DOHH2 (cell line): ENCODE measurements around the gene CEACAM21.
A peak's percentile ranks its signal among the peaks of the same experiment; 100 is the strongest.

Experiments used
- H3F3A ChIP-seq: fragments of 200-600 bp; sonication (generic), shearing (Covaris generic); 2 replicates; pipeline ENCODE4 v1.6.0; 2016; ENCODE audit warnings: antibody characterized with exemption, mild to moderate bottlenecking; ENCODE audit not compliant: control insufficient read depth, insufficient read depth
- H3K27ac ChIP-seq: fragments of 200-600 bp; sonication (generic); 2 replicates; pipeline ENCODE4 v1.5.1; 2014; ENCODE audit warnings: low read depth, mild to moderate bottlenecking, low read length, moderate library complexity
- H3K27me3 ChIP-seq: fragments of 200-600 bp; sonication (generic); 2 replicates; pipeline ENCODE4 v1.6.1; 2014; ENCODE audit warnings: mild to moderate bottlenecking, low read length, mixed read lengths; ENCODE audit not compliant: control insufficient read depth
- H3K36me3 ChIP-seq: fragments of 200-600 bp; sonication (generic); 2 replicates; pipeline ENCODE4 v1.6.1; 2014; ENCODE audit warnings: mild to moderate bottlenecking, low read length, moderate library complexity, mixed read lengths; ENCODE audit not compliant: control insufficient read depth
- H3K4me1 ChIP-seq: fragments of 200-600 bp; sonication (generic); 2 replicates; pipeline ENCODE4 v1.6.1; 2014; ENCODE audit warnings: mild to moderate bottlenecking, low read length, mixed read lengths; ENCODE audit not compliant: control insufficient read depth
- H3K4me2 ChIP-seq: fragments of 200-600 bp; sonication (generic); 2 replicates; pipeline ENCODE4 v1.6.0; 2014; ENCODE audit warnings: mild to moderate bottlenecking, low read length, moderate library complexity
- H3K4me3 ChIP-seq: fragments of 200-600 bp; sonication (generic); 2 replicates; pipeline ENCODE4 v1.5.1; 2014; ENCODE audit warnings: mild to moderate bottlenecking, low read length, mixed read lengths
- H3K79me2 ChIP-seq: fragments of 200-600 bp; sonication (generic); 2 replicates; pipeline ENCODE4 v1.6.1; 2014; ENCODE audit warnings: mild to moderate bottlenecking, low read length, mixed read lengths; ENCODE audit not compliant: control insufficient read depth
- H3K9me2 ChIP-seq: fragments of 200-600 bp; sonication (generic); replicated peaks from 2 replicates; pipeline ENCODE4 v1.6.1; 2014; ENCODE audit warnings: mild to moderate bottlenecking, low read length, mixed read lengths; ENCODE audit not compliant: control insufficient read depth
- H3K9me3 ChIP-seq: fragments of 200-600 bp; sonication (generic); 2 replicates; pipeline ENCODE4 v1.6.1; 2014; ENCODE audit warnings: antibody characterized with exemption, low read length, mixed read lengths; ENCODE audit not compliant: control insufficient read depth, insufficient read depth
- H4K20me1 ChIP-seq: fragments of 200-600 bp; sonication (generic); 2 replicates; pipeline ENCODE4 v1.6.0; 2014; ENCODE audit warnings: low read depth, mild to moderate bottlenecking, antibody characterized with exemption, low read length, moderate library complexity; ENCODE audit not compliant: control insufficient read depth, insufficient read depth
- CTCF ChIP-seq: fragments of 200-600 bp; sonication (generic); IDR thresholded peaks from one replicate; pipeline ENCODE4 v1.5.1; 2014; ENCODE audit warnings: antibody characterized with exemption, mild to moderate bottlenecking, low read depth, low read length; ENCODE audit not compliant: poor library complexity, severe bottlenecking
- EZH2phosphoT487 ChIP-seq: fragments of 200-600 bp; sonication (generic); IDR thresholded peaks from 2 replicates; pipeline ENCODE4 v1.6.1; 2017; ENCODE audit warnings: borderline replicate concordance, mild to moderate bottlenecking, antibody characterized with exemption, low read length, moderate library complexity, mixed read lengths

CEACAM21 gene

DNA sequence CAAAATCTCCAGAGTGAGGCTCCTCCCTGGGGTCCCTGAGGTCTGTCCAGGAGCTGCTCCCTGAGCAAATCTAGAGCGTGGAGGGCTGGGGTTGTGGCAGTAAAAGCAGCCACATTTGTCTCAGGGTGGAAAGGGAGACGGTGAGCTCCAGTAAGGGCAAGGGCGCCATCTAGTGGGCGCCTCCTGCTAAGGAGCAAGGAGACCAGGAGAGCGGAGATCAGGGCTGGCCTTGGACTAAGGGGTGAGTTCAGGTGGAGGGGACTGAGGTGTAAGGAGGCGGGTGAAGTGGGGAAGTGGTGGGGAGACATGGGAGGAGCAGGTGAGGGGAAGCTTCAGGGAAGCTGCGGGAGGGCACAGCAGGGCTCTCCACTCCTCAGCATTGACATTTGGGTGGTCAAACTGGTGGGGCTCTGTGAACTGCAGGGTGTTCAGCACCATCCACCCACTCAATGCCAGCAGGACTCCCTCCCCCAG is 5.3 kb upstream of the CEACAM21 start:
- TF ChIP-seq EZH2phosphoT487 (no peak), CTCF (peak; percentile 93)
- Histone ChIP-seq H3K9me3 (no peaks in the 10 kb centered on the region), H3K79me2 (no peaks in the 10 kb centered on the region), H4K20me1 (no peaks in the 10 kb centered on the region), H3K4me1 (peaks cover 5% of the 10 kb centered on the region), H3K9me2 (no peaks in the 10 kb centered on the region), H3K27me3 (peaks cover 24% of the 10 kb centered on the region), H3K27ac (no peak overlapping the region), H3F3A (no peaks in the 10 kb centered on the region), H3K4me3 (no peak overlapping the region), H3K4me2 (no peak overlapping the region), H3K36me3 (no peaks in the 10 kb centered on the region)

- Histone ChIP-seq H3K27ac (no peak overlapping the region), H3K4me1 (peaks cover 10% of the 10 kb centered on the region), H3K27me3 (no peaks in the 10 kb centered on the region), H4K20me1 (no peaks in the 10 kb centered on the region), H3K9me3 (peaks cover 9% of the 10 kb centered on the region), H3K4me2 (no peak overlapping the region), H3F3A (no peaks in the 10 kb centered on the region), H3K4me3 (no peak overlapping the region), H3K36me3 (no peaks in the 10 kb centered on the region), H3K79me2 (no peaks in the 10 kb centered on the region), H3K9me2 (no peaks in the 10 kb centered on the region)
- no peak for TF ChIP-seq EZH2phosphoT487
- TF ChIP-seq CTCF: no peak
Measured at GRCh38 chr19:41577144-41577830, 1.3 kb downstream of the CEACAM21 start.

GRCh38 chr19:41577833-41578232 is 1.9 kb downstream of the CEACAM21 start:
- no peak overlapping the region for H3K27ac ChIP-seq
- no peaks in the 10 kb centered on the region for H3K27me3 ChIP-seq
- TF ChIP-seq EZH2phosphoT487 (no peak), CTCF (no peak)

More at GRCh38 chr19:41577833-41578232, 1.9 kb downstream of the CEACAM21 start:
- peaks cover 14% of the 10 kb centered on the region for H3K9me3 ChIP-seq
- H3K36me3 ChIP-seq: no peaks in the 10 kb centered on the region
- H3F3A ChIP-seq: no peaks in the 10 kb centered on the region
- H3K4me1 ChIP-seq: peaks cover 10% of the 10 kb centered on the region
- H3K9me2 ChIP-seq: no peaks in the 10 kb centered on the region
- H4K20me1 ChIP-seq: no peaks in the 10 kb centered on the region
- no peak overlapping the region for H3K4me2 ChIP-seq
- no peaks in the 10 kb centered on the region for H3K79me2 ChIP-seq
- H3K4me3 ChIP-seq: no peak overlapping the region
